LNCAP (cell line): ENCODE data around the gene TPO.

Experiments used
- TF ChIP-seq, protein P1 (sequence below): fragments of 450-650 bp; IDR thresholded peaks from 2 replicates; pipeline ENCODE4 v1.5.1; 2017; ENCODE audit warnings: mild to moderate bottlenecking

TPO gene

DNA sequence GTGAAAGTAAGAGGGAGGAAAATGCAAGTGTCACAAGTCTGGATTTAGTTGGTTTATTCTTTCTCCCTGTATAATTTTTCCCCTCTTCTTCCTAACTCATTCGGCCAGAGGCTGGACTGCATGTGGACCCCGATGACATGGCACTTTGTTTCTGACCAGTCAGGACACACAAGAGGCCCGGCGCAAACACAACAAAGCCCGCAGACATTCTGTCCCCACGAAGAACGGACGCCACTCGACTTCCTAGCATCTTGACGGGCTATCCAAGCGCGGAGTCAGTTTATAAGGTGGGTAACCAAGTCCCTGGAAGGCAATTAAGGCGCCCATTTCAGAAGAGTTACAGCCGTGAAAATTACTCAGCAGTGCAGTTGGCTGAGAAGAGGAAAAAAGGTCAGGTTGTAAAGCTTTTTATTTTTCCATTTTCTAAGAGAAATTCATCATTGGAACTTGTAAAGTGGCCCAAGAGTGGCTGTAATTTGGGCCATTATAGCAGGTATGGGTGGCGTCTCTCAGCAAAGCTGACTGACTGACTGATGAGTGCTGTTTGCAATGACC, at the start of gene TPO:
TPO (plus strand) TSS at position 308 of the 555 bp plus-strand sequence. CDS start 946 bp downstream, outside the sequence.
- TF ChIP-seq, protein P1, sequence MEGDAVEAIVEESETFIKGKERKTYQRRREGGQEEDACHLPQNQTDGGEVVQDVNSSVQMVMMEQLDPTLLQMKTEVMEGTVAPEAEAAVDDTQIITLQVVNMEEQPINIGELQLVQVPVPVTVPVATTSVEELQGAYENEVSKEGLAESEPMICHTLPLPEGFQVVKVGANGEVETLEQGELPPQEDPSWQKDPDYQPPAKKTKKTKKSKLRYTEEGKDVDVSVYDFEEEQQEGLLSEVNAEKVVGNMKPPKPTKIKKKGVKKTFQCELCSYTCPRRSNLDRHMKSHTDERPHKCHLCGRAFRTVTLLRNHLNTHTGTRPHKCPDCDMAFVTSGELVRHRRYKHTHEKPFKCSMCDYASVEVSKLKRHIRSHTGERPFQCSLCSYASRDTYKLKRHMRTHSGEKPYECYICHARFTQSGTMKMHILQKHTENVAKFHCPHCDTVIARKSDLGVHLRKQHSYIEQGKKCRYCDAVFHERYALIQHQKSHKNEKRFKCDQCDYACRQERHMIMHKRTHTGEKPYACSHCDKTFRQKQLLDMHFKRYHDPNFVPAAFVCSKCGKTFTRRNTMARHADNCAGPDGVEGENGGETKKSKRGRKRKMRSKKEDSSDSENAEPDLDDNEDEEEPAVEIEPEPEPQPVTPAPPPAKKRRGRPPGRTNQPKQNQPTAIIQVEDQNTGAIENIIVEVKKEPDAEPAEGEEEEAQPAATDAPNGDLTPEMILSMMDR: no peak

GRCh38 chr2:1366546-1367134, 46.6 kb upstream of the TPO start:
- TF ChIP-seq, protein P1: no peak

DNA sequence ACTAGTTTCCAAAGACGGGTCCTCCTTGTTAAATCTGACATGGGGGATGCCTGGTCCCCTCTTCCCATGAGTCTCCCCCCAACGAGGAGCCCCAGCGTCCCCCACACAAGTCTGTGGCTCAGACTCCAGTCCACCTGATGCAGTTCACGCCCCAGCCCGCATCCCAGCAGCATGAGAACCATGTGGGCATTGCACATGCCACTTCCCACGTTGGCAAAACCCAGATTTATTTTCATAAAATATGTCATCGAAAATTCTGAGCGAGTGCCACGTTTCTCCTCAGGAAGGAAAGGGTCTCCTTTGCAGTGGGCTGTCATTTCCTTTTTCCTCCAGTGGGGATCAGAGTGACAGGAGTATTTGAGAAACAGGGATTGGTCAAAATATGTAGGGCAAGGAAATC, 45.7 kb upstream of the TPO start:
- TF ChIP-seq, protein P1: no peak

DNA sequence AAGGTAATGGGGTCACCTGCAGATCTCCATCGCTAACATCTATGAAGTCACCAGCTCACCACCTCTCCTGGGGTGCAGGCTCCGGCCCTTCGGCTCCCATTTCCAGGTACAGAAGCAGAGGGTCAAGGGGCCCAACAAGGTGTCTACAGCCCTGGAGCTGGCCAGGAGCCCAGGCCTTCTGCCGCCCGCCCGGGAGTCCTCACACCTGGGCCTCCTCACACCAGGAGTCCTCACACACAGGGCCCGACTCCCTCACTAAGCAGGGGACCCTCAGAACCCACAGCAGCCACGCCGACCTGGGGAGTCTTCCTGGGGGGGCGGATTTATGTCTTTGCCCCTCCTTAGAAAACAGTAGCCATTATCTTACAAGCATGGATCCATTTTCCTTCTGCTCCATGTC, 43.4 kb upstream of the TPO start:
- TF ChIP-seq, protein P1: no peak

- TF ChIP-seq, protein P1: no peak
These were observed 42.8 kb upstream of the TPO start for GRCh38 chr2:1370461-1370860.

DNA sequence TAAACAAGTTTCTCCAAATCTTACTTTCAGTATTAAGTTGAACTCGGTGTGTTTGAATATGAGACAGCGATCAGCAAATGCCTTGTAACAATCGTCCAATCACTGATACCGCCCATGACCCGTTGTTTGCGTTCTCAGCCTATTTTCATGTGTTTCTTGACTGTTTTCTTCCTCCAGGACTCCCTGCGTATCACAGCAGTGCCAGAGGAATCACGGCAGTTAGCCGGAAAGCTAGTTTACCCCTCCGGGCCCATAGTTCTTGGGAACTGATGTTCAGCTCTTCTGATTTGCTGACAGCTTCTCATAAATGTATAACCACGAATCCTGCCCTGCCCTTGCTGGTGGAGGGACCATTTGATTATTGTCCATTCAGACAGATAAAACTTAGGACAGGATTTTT, 42.2 kb upstream of the TPO start:
- TF ChIP-seq, protein P1: no peak

DNA sequence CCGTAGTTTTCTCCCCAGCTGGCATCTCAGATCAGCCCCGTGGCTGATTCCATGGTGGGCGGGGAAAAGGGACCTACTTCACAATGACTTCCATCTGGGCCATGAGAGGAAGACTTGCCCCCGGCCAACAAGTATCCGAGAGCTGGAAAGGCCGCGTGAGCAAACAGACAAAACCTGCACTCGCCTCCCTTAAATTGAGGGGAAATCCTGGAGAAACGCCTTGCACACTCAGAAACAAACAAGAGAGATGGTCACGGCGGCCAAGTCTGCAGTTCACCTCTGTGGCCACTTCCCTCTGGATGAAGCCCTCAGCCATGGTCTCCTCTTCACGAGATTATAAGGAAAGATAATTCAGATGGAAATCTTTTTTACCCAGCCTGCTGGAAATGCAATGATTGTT, 39.4 kb upstream of the TPO start:
- TF ChIP-seq, protein P1: no peak

GRCh38 chr2:1374287-1374686, 39.0 kb upstream of the TPO start:
- TF ChIP-seq, protein P1: no peak
